Measurements from ENCODE around the gene ABLIM1.
A peak's percentile ranks its signal among the peaks of the same experiment; 100 is the strongest.

Gene ABLIM1

GRCh38 chr10:114483575-114483974, 174.5 kb downstream of the ABLIM1 start:
- no peak for DNase-seq

- DNase-seq: no peak
These were observed 175.4 kb downstream of the ABLIM1 start for GRCh38 chr10:114482480-114483304.

GRCh38 chr10:114481055-114481454, 177.0 kb downstream of the ABLIM1 start:
- no peak for DNase-seq

- DNase-seq: no peak
These were observed 178.2 kb downstream of the ABLIM1 start for GRCh38 chr10:114479836-114480235.

GRCh38 chr10:114479307-114479706, 178.8 kb downstream of the ABLIM1 start:
- DNase-seq: no peak

- no peak for DNase-seq
These were observed 179.8 kb downstream of the ABLIM1 start for GRCh38 chr10:114478281-114478680.

- no peak for DNase-seq
These were observed 180.8 kb downstream of the ABLIM1 start for GRCh38 chr10:114477285-114477684.

GRCh38 chr10:114474989-114475388, 183.1 kb downstream of the ABLIM1 start:
- DNase-seq: no peak

- no peak for DNase-seq
These were observed 184.3 kb downstream of the ABLIM1 start for GRCh38 chr10:114473776-114474175.

- DNase-seq: no peak
These were observed 185.2 kb downstream of the ABLIM1 start for GRCh38 chr10:114472877-114473253.

GRCh38 chr10:114471906-114472876, 185.9 kb downstream of the ABLIM1 start:
- no peak for DNase-seq

- DNase-seq: peak; percentile 57
These were observed 186.8 kb downstream of the ABLIM1 start for GRCh38 chr10:114470956-114471905.

GRCh38 chr10:114470361-114470760, 187.7 kb downstream of the ABLIM1 start:
- DNase-seq: no peak

- no peak for DNase-seq
These were observed 199.1 kb downstream of the ABLIM1 start for GRCh38 chr10:114458955-114459354.

- DNase-seq: no peak
These were observed 199.7 kb downstream of the ABLIM1 start for GRCh38 chr10:114458216-114458920.

- DNase-seq: no peak
These were observed 204.5 kb downstream of the ABLIM1 start for GRCh38 chr10:114453576-114453975.

- no peak for DNase-seq
These were observed 209.2 kb downstream of the ABLIM1 start for GRCh38 chr10:114448897-114449296.

GRCh38 chr10:114445332-114445731, 212.7 kb downstream of the ABLIM1 start:
- DNase-seq: no peak

- DNase-seq: no peak
These were observed 213.3 kb downstream of the ABLIM1 start for GRCh38 chr10:114444819-114445218.

GRCh38 chr10:114442091-114442630, 215.9 kb downstream of the ABLIM1 start:
- DNase-seq: no peak

GRCh38 chr10:114441107-114441506, 217.0 kb downstream of the ABLIM1 start:
- no peak for DNase-seq

Data from central memory CD4-positive, alpha-beta T cell (primary cell).